ENCODE data around the gene SPAG16. TPM values are rescaled to one million over a fixed set of nuclear protein-coding genes. Genes with fewer than 3 reads are reported as not detected.

SPAG16 gene
- total RNA-seq, 1 experiment from 2014 or later, result 17.3 TPM

- Histone ChIP-seq H3K18ac (ENCODE audit: insufficient read length, low read depth, low read length) (no peak overlapping the region), H4K91ac (ENCODE audit: insufficient read length, low read depth, low read length) (no peak overlapping the region), H4K5ac (ENCODE audit: insufficient read length, low read depth, low read length) (no peak overlapping the region), H3K27ac (ENCODE audit: insufficient read length, low read depth, low read length) (no peak overlapping the region), H3K23me2 (ENCODE audit: insufficient read length, low read depth, low read length, poor library complexity, severe bottlenecking) (no peaks in the 10 kb centered on the region), H3K79me2 (ENCODE audit: insufficient read depth, low read length) (no peaks in the 10 kb centered on the region), H3K4me1 (ENCODE audit: insufficient read depth, low read length) (no peaks in the 10 kb centered on the region), H2AFZ (ENCODE audit: low read length) (no peak overlapping the region), H3K14ac (ENCODE audit: insufficient read depth, low read length) (no peak overlapping the region), H3K9me3 (ENCODE audit: control insufficient read depth, low read depth, low read length) (no peaks in the 10 kb centered on the region), H4K20me1 (ENCODE audit: control insufficient read depth, insufficient read depth, insufficient read length) (no peaks in the 10 kb centered on the region), H2BK12ac (ENCODE audit: insufficient read length, low read depth, low read length) (no peak overlapping the region), H2BK5ac (ENCODE audit: insufficient read length, low read length) (no peak overlapping the region), H3K27me3 (ENCODE audit: insufficient read depth, low read length) (peaks cover 2% of the 10 kb centered on the region; the same call in 1 of the 2 replicates), H4K8ac (replicated peaks; ENCODE audit: insufficient read length, low read depth, low read length) (no peak overlapping the region), H3T11ph (ENCODE audit: low read length) (no peak overlapping the region), H3K79me1 (ENCODE audit: insufficient read depth, low read depth, low read length, poor library complexity, severe bottlenecking) (no peaks in the 10 kb centered on the region), H3K23ac (ENCODE audit: insufficient read length, low read depth, low read length) (no peak overlapping the region), H2BK120ac (ENCODE audit: low read depth, low read length, poor library complexity, severe bottlenecking) (no peak overlapping the region), H3K56ac (ENCODE audit: insufficient read length, low read depth, low read length) (no peak overlapping the region), H3K4me2 (ENCODE audit: insufficient read depth, insufficient read length, low read length) (no peak overlapping the region), H3K9ac (ENCODE audit: extremely low read depth, insufficient read length, low read length) (no peak overlapping the region), H2BK15ac (ENCODE audit: low read depth, low read length) (no peak overlapping the region), H2BK20ac (ENCODE audit: low read depth, low read length, poor library complexity, severe bottlenecking) (no peak overlapping the region), H2AK5ac (ENCODE audit: insufficient read length, low read length) (no peak overlapping the region), H3K4ac (ENCODE audit: low read depth, low read length) (no peak overlapping the region)
- Mint-ChIP-seq H3K4me3 (no peak overlapping the region), H3K4me1 (peaks cover 12 to 14% of the 10 kb centered on the region in 2 experiments), H3K9me3 (no peaks in the 10 kb centered on the region), H3K27me3 (ENCODE audit: low read depth) (no peaks in the 10 kb centered on the region), H3K27ac (no peak overlapping the region), H3K36me3 (ENCODE audit: insufficient read depth in 1 of 3, low read depth in 3 of 3) (no peaks in the 10 kb centered on the region; a peak in 1 of 7 replicates)
- no CpG with 5 or more reads among the region's 2 CpGs for WGBS (ENCODE audit: extremely low coverage, insufficient read length, low lambda C conversion rate)
- DNase-seq, result no peak
- TF ChIP-seq CTCF (conservative IDR thresholded peaks at IDR 0.05), result no peak
Measured at GRCh38 chr2:214064471-214064870, 780.2 kb downstream of the SPAG16 start.

Data from H9 (cell line).